Fibroblast of skin of abdomen (primary cell): ENCODE data around the gene KIFAP3.

ENCODE experiments used
- DNase-seq: peaks from one replicate; pipeline ENCODE4 v3.0.0-alpha.2; 2013

KIFAP3 gene

DNA sequence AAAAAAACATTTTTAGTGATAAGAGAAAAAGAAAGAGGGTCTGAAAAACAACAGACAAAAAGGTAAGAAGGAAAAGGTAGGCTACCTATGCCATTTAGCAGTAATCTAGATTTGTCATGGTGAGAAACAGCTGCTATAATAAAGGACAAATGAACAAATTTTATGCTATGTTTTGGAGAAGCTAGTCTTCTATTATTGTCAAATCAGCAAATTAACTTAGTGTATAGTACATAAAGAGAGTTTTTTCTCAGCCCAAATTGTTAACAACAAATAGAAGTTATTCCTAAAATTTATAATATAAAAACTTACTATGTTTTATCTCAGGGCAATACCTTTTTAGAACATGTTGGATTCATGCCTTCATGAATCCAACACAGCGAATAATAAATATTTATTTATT is 88.7 kb downstream of the KIFAP3 start:
- no peak for DNase-seq

DNA sequence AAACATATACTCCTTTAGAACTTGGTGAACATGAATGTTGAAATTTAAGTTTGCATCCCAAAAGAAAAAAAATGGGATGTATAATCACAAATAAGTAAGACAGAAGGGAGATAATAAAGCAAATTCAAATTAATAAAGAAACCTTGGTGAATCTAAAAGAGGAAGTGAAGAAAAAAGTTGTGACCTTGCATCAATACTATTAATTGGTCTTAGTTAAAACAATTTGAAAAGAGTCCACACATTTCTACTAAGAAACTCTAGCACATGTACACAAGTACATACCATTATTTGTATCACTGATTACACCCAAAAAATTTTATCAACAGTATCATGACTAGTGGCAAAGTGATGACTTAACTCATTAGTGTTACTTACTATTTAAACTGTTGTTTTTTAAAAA is 100.4 kb downstream of the KIFAP3 start:
- DNase-seq, result no peak

GRCh38 chr1:169970114-169970513 is 104.4 kb downstream of the KIFAP3 start:
- no peak for DNase-seq

GRCh38 chr1:169968174-169968573 is 106.3 kb downstream of the KIFAP3 start:
- DNase-seq, result no peak

- no peak for DNase-seq
Observed at GRCh38 chr1:169964206-169964605, 110.3 kb downstream of the KIFAP3 start.

DNA sequence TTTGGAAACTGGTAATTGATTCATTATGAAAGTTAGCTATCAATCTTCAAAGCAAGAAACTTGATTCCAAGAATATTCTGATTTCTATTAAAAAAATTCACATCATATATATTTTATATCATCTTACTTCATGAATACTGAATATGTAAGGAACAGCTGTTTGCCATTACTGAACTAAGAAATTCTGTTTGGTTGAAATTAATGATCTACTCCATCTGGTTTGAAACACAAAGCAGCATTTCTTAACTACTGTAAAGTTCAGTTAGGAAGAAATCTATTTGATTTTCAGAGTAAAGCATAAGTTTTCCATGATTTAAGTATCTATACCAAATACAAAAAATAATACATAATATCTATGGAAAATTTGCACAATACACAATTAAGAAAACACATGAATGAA is 114.8 kb downstream of the KIFAP3 start:
- peak; percentile 0 for DNase-seq

DNA sequence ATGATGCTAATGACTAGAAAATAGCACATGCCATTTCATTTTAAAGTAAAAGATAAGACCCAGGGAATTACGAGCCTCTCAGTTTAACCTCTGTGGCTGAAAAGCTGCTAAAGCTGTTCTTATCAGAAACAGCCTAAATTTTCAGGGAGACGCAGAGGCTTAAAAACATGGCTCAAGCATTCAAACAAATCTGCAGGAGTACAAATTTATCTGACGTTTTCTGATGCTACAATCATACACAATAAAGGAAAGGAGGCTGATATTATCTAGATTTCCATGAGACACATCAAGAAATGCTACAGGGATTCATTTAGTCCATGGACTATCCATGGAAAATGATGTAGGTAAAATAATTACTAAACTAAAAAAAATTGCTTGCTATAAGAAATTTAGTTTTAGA is 115.5 kb downstream of the KIFAP3 start:
- no peak for DNase-seq

DNA sequence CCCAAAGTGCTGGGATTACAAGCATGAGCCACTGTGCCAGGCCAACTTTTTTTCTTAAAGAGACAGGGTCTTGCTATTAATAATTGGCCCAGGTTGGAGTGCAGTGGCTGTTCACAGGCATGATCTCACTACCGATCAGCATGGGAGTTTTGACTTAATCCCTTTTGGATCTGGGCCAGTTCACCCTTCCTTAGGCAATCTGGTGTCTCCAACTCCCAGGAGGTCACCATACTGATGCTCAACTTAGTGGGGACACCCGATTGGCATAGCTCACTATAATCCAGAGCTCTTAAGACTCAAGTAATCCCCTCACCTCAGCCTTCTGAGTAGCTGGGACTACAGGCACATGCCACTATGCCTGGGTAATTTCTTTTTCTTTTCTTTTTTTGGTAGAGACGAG is 116.6 kb downstream of the KIFAP3 start:
- DNase-seq, result no peak

DNA sequence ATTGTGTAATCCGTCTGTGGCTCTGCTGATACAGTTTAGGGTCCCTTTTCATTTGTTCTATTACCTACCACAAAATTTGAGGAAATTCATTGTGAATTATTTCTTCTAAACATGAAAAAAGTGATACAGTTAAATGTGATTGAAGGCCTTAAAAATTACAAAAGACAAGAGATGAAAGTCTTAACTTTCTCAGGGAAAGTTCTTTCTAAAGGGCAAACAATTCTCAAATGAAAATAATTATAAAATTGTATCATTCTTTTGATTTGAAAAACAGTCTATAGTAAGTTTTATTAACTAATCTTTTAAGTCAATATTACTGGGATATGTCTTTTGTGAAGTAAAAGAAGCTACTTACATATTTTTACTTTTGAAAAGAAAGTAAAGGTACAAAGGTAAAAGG is 123.4 kb downstream of the KIFAP3 start:
- no peak for DNase-seq

DNA sequence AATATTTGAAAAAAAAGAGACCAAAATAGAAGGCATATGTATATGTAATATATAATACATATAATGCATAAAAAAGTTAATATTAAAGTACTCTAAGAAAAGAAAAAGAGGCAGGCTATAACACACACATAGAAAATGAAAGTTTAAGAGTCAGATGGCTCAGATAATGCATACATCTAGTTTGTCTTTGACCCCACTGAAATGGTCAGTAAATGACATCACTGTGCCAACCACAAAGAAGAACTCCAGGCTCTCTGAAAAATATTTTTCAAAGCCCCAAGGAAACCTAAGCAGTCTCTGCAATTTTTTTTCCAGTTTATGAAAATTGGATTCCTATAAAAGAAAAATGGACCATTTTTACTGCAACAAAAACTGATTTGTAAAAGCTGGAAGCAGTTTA is 125.4 kb downstream of the KIFAP3 start:
- no peak for DNase-seq

DNA sequence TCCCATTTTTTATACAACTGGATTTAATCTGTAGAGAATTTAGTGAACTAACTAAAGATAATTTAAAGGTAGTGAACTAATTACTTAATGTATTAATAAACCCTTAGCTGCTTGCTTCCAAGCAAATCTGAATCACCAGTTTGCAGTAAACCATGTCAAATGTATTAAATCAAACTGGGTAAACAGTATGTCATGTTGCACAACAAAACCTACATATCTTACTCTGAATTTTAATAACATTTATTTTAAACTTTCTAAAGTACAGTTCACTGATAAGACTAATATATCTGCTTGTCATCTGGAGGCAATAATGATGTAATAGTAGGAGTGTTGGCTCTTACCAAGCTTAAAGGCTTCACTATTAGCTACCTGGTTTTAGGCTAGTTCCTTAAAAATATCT is 128.3 kb downstream of the KIFAP3 start:
- DNase-seq, result no peak

GRCh38 chr1:169945181-169945580 is 129.3 kb downstream of the KIFAP3 start:
- no peak for DNase-seq

- no peak for DNase-seq
Observed at GRCh38 chr1:169944621-169945020, 129.9 kb downstream of the KIFAP3 start.

DNA sequence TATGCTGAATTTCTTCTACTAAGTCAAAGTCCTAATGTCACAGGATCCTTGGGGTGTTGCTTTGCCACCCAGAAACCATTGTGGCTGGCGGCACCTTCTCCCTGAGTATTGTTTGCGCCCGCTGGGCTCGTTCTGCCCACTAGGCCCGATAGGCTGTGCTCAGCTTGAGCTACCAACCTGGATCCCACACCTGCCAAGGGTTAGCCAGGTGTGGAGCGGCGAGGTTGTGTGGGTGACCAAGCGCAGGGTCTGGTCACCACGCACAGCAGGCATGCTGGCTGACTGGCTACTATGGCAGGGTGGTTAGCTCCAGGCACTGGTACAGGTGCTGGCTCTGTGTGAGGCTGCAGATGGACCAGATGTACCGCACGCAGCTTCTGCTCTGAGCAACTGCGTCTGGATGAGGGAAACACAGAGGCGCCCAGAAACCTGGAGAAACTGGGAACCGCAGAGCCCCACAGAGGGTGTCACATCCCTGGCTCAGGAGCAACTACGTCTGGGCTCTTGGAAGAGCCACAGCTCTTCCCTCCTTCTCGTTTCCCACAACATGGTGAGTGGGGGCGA is 130.4 kb downstream of the KIFAP3 start:
- no peak for DNase-seq

- DNase-seq, result peak; percentile 30
Observed at GRCh38 chr1:169941982-169942830, 132.3 kb downstream of the KIFAP3 start.

- DNase-seq, result peak; percentile 69
Observed at GRCh38 chr1:169933984-169934725, 140.3 kb downstream of the KIFAP3 start.

- peak; percentile 37 for DNase-seq
Observed at GRCh38 chr1:169931795-169932231, 142.7 kb downstream of the KIFAP3 start.

GRCh38 chr1:169929210-169929526 is 145.3 kb downstream of the KIFAP3 start:
- no peak for DNase-seq

- DNase-seq, result peak; percentile 56
Observed at GRCh38 chr1:169928438-169929209, 145.9 kb downstream of the KIFAP3 start.

DNA sequence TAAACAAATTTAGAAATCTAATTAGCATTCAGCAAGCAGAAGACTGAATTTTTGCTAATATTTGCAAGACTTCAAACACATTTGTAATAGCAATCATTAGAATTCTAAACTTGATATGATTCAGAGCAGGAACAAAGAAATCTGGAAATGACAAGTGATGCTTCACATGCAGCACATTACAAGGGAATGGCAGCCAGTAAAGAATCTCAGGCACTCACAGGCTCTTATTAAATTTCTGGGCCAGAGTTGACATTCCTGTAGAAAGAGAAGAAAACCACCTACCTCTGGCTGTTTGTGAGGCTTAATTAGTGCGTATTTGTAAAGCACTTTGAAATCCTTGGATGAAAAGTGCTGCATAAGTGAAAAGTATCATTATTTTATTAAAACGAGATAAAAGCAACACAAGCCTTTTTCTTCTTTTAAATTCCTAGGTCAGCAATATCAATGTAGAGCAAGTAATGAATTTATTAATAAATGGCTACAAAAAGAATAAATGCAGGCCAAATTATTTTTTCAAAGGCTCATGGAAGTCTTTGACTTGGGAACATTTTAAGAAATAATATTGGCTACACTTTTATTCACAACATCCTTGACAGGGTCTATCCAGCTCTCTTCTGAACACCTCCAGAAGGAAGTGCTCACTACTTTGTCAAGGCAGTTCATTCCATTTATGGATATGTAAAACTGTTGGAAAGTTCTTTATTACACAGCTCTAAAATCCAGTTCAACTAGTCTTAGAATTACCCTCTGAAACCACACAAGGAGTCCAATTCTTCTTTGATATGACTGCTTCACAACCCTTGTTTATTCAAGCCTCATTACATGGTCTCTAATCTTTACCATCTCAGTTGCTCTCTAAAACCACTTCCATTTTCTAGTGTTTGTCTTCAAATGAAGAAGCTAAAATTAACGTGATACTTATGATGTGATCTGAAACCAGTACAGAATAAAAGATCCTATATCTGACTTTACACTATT is 148.7 kb downstream of the KIFAP3 start:
- DNase-seq, result peak; percentile 23

DNA sequence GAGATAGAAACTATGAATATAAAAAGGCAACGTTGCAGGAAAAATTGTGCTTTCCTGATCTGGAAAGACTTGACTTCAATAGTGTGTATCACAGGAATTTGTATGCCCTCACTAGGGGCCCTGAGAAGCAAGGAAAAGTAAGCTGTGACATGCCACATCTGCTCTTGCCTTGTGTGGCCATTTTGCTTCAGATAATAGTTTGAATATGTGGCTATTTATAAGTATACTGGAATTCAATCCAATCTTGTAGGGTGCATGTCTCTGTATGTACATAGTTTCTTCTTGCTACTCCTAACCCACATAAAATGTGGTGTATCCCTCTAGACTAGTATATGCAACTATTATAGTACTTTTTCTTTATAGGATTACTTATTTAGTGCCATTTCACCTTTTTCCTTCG is 149.7 kb downstream of the KIFAP3 start:
- no peak for DNase-seq

GRCh38 chr1:169924063-169924462 is 150.4 kb downstream of the KIFAP3 start:
- no peak for DNase-seq
